ENCODE data around the gene CD1E.
"Not testable (repeated sequence)": the region's sequence is repeated elsewhere in the genome, so short reads cannot be mapped to it uniquely, and the experiment has no call there.

CD1E gene

DNA sequence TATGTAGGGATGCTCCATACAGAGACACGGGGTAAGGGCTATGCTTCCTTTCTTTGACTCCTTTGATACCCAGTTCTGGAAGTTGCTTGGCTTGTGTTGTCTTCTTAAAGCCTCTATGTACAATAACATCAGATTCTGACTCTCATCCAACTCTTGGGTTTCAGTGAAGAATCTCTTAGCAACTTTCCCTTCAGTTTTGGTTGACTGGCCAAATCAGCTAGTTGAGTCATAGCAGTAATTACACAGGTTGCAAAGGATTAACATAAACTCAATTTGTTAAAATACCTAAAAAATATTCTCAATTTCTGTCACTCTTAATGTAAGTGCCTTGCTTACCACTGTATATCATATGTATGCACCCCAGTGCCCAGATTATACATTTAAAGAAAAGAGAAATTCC lies 9.2 kb downstream of the CD1E start:
- no peak for DNase-seq (ENCODE audit: low read depth)

- DNase-seq (ENCODE audit: low read depth): no peak
Observed at GRCh38 chr1:158366783-158367182, 13.1 kb downstream of the CD1E start.

DNA sequence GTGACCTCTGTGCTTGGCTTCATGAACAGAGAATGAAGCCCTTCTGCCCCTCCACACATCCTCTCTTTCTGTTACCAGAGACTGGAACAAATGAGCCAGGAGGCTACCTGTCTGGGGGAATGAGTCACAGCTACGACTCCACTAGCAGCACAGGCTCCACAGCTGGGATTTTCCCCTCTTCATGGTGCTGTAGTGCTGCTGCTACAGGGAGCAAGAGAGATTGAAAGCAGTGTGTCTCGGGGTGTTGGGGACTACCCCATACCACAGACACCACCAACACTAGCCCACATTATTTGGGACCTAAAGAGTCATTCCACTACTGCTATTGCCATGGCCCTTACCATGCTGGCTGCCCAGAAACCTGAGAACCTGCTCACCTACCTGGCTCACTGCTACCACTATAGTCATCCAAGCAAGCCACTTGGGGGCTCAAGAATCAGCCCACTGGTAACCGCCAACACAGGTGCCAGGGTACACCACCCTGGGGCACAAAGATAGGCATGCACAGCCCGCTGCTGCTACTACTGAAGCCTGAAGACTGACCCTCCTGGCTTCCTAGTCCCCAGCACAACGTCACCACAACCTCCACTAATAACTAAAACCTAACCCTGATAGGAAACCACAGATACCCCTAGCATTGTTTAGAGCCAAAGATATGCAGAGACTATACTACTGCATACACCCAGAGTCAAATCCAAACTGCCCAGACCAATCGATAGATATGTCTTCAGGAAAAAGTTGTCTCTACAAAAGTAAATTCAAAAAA lies 17.7 kb downstream of the CD1E start:
- DNase-seq (ENCODE audit: low read depth): no peak

DNA sequence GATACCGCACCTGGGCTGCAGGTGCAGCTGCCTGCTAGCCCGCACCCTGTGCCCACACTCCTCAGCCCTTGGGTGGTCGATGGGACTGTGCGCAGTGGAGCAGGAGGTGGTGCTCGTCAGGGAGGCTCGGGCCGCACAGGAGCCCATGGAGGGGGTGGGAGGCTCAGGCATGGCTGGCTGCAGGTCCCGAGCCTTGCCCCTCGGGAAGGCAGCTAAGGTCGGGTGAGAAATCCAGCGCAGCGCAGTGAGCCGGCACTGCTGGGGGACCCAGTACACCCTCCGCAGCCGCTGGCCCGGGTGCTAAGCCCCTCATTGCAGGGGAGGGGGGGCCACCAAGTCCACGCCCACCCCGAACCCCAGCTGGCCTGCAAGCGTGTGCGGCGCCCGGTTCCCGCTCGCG lies 20.4 kb downstream of the CD1E start:
- not testable (repeated sequence) for DNase-seq (ENCODE audit: low read depth)

GRCh38 chr1:158374860-158375259 lies 21.2 kb downstream of the CD1E start:
- no peak for DNase-seq (ENCODE audit: low read depth)

- DNase-seq (ENCODE audit: low read depth): no peak
Observed at GRCh38 chr1:158390331-158390730, 36.6 kb downstream of the CD1E start.

- no peak for DNase-seq (ENCODE audit: low read depth)
Observed at GRCh38 chr1:158391099-158391498, 37.4 kb downstream of the CD1E start.

DNA sequence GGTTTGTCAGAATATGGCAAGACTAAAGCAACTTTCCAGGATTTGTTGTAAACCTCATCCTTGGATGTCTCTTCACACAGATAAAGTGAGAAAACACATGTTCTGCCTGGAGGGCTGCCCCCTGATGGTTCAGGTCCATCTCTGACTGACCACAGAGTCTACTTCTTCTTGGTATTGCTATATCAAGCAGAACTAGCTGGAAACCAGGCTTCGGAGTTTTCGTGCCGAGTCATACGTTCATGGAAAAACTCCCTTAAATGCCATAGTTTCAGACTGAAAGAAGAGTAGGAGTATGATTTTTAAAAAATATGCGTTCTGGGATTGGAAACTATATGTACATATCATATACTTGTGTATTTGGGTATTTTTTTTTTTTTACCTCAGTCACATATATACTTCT lies 39.8 kb downstream of the CD1E start:
- DNase-seq (ENCODE audit: low read depth): no peak

GRCh38 chr1:158396646-158397045 lies 43.0 kb downstream of the CD1E start:
- DNase-seq (ENCODE audit: low read depth): no peak

- no peak for DNase-seq (ENCODE audit: low read depth)
Observed at GRCh38 chr1:158398818-158399514, 45.3 kb downstream of the CD1E start, which contains the start of gene OR10T2. Gene OR10T2, minus strand, starts transcription at chr1:158399466. Its CDS starts 0 bp downstream, at chr1:158399466.

DNA sequence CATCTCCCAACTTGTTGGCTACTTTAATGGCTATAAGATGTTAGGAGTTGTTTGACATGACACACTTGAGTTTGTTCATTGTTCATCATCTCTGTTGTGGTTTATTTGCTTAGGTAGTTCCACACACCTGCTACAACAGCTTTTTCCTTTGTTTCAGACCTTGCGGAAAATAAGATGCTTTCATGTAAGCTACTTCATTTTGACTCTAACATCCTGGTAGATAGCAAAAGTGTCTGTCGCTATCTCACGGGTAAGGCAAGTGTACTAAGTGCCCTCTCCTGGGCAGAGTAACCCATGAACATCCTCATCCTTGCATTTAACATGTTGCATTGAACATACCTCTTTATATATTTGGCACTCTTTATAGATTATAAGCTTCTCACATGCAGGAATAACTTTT lies 47.2 kb downstream of the CD1E start:
- DNase-seq (ENCODE audit: low read depth): no peak

- DNase-seq (ENCODE audit: low read depth): no peak
Observed at GRCh38 chr1:158407092-158407491, 53.4 kb downstream of the CD1E start.
